ENCODE data around the gene GALNT10. TPM values are rescaled to one million over a fixed set of nuclear protein-coding genes. Genes with fewer than 3 reads are reported as not detected.

Gene GALNT10
- total RNA-seq, 1 experiment from 2014 or later, result 22.9 TPM

GRCh38 chr5:154196955-154197652 lies 6.6 kb downstream of the GALNT10 start:
- ChIA-PET POLR2A (no interaction called here), CTCF (interaction anchor here (0.6 to 4.2 kb wide), 21 partner anchors 8 to 222 kb away, joined by 3 to 84 read pairs (median 4); no protein-coding TSS in a partner anchor)
- Mint-ChIP-seq H3K4me3 (no peak overlapping the region), H3K27ac (no peak overlapping the region), H3K27me3 (ENCODE audit: low read depth) (peaks cover 5% of the 10 kb centered on the region), H3K4me1 (peaks cover 68% of the 10 kb centered on the region), H3K36me3 (0 out of 2 replicates have a peak, but pooled peaks cover 2% of the 10 kb centered on the region), H3K9me3 (no peaks in the 10 kb centered on the region)
- ATAC-seq, result peak; percentile 34
- no peak for TF ChIP-seq CREB1 (CRISPR knock-in tag; IDR thresholded peaks at IDR 0.05)
- TF ChIP-seq NFATC4 (CRISPR knock-in tag; IDR thresholded peaks at IDR 0.05), result no peak
- no peak for TF ChIP-seq GRHL2 (CRISPR knock-in tag; IDR thresholded peaks at IDR 0.05; ENCODE audit: insufficient replicate concordance, severe bottlenecking)
- TF ChIP-seq SP1 (CRISPR knock-in tag; conservative IDR thresholded peaks at IDR 0.05), result no peak
- TF ChIP-seq FOXP1 (CRISPR knock-in tag; IDR thresholded peaks at IDR 0.05; ENCODE audit: borderline replicate concordance), result no peak
- TF ChIP-seq, protein P1, sequence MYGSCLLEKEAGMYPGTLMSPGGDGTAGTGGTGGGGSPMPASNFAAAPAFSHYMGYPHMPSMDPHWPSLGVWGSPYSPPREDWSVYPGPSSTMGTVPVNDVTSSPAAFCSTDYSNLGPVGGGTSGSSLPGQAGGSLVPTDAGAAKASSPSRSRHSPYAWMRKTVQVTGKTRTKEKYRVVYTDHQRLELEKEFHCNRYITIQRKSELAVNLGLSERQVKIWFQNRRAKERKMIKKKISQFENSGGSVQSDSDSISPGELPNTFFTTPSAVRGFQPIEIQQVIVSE (CRISPR knock-in tag; IDR thresholded peaks at IDR 0.05; ENCODE audit: borderline replicate concordance), result no peak
- TF ChIP-seq ZNF423 (CRISPR knock-in tag; IDR thresholded peaks at IDR 0.05), result no peak
- TF ChIP-seq, protein P2, sequence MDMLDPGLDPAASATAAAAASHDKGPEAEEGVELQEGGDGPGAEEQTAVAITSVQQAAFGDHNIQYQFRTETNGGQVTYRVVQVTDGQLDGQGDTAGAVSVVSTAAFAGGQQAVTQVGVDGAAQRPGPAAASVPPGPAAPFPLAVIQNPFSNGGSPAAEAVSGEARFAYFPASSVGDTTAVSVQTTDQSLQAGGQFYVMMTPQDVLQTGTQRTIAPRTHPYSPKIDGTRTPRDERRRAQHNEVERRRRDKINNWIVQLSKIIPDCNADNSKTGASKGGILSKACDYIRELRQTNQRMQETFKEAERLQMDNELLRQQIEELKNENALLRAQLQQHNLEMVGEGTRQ (CRISPR knock-in tag; IDR thresholded peaks at IDR 0.05), result no peak
- no peak for TF ChIP-seq ZNF138 (CRISPR knock-in tag; conservative IDR thresholded peaks at IDR 0.05)
- DNase-seq (ENCODE audit: low spot score), result no peak

DNA sequence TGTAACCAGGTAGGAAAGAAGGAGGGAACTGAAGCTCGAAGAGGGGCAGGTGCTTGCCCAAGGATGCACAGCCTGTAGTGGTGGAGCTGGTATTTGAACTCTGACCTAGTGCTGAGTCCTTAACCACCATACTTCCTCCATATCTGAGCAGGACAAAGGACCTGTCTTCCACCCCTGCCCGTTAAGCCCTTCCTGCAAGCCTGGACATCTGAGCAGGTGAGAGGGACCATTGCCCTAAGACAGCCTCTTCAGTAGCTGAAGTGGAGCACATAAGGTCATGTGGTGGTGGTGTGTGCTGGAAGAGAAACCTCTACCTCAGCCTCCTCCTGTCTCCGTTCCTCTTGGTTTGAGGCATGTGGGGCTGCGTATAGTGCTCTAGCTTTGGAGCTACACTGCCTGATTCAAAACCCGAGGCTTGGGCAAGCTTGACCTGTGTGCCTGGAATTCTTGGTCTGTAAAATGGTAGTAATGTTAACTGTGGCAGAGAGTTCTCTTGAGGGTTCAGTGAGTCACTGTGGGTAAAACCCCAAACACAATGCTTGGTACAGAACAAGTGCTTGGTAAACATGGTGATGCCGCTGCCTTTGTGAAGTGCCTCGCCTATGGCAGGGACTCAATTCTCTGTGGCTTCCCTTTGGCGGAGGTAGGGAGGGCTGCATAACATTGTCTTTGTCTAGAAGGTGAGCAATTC lies 7.4 kb downstream of the GALNT10 start:
- ChIA-PET POLR2A (no interaction called here), CTCF (interaction anchor here (0.6 to 4.2 kb wide), 19 partner anchors 8 to 223 kb away, joined by 3 to 84 read pairs (median 5); partner anchors contain the start of gene GALNT10)
- H3K27ac Mint-ChIP-seq, result no peak overlapping the region
- H3K4me3 Mint-ChIP-seq, result no peak overlapping the region
- no peaks in the 10 kb centered on the region for H3K27me3 Mint-ChIP-seq (ENCODE audit: low read depth)
- ATAC-seq, result no peak
- 0 out of 2 replicates have a peak, but pooled peaks cover 2% of the 10 kb centered on the region for H3K36me3 Mint-ChIP-seq
- H3K9me3 Mint-ChIP-seq, result no peaks in the 10 kb centered on the region
- no peak for DNase-seq (ENCODE audit: low spot score)
- TF ChIP-seq FOXP1 (CRISPR knock-in tag; IDR thresholded peaks at IDR 0.05; ENCODE audit: borderline replicate concordance) (no peak), TEAD1 (CRISPR knock-in tag; IDR thresholded peaks at IDR 0.05) (no peak), RORB (CRISPR knock-in tag; IDR thresholded peaks at IDR 0.05) (no peak), IRF2 (CRISPR knock-in tag; IDR thresholded peaks at IDR 0.05; ENCODE audit: borderline replicate concordance, low read depth) (no peak), ATF2 (CRISPR knock-in tag; IDR thresholded peaks at IDR 0.05; ENCODE audit: borderline replicate concordance, low read depth) (no peak), ZSCAN18 (CRISPR knock-in tag; IDR thresholded peaks at IDR 0.05) (no peak), NR1H2 (CRISPR knock-in tag; IDR thresholded peaks at IDR 0.05) (no peak), MYBL2 (CRISPR knock-in tag; IDR thresholded peaks at IDR 0.05) (no peak), ELF4 (CRISPR knock-in tag; IDR thresholded peaks at IDR 0.05; ENCODE audit: low read depth) (no peak), STAT6 (CRISPR knock-in tag; conservative IDR thresholded peaks at IDR 0.05; ENCODE audit: low read depth) (no peak), HMGXB4 (CRISPR knock-in tag; IDR thresholded peaks at IDR 0.05) (no peak), NFATC4 (CRISPR knock-in tag; IDR thresholded peaks at IDR 0.05) (no peak), SMAD4 (CRISPR knock-in tag; IDR thresholded peaks at IDR 0.05) (no peak), ETV6 (CRISPR knock-in tag; IDR thresholded peaks at IDR 0.05) (no peak), GABPB1 (CRISPR knock-in tag; IDR thresholded peaks at IDR 0.05) (no peak), NFYB (CRISPR knock-in tag; conservative IDR thresholded peaks at IDR 0.05; ENCODE audit: low read depth) (no peak), GTF2I (CRISPR knock-in tag; conservative IDR thresholded peaks at IDR 0.05) (no peak)
- TF ChIP-seq, protein P3, sequence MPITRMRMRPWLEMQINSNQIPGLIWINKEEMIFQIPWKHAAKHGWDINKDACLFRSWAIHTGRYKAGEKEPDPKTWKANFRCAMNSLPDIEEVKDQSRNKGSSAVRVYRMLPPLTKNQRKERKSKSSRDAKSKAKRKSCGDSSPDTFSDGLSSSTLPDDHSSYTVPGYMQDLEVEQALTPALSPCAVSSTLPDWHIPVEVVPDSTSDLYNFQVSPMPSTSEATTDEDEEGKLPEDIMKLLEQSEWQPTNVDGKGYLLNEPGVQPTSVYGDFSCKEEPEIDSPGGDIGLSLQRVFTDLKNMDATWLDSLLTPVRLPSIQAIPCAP (CRISPR knock-in tag; IDR thresholded peaks at IDR 0.05), result no peak
- H3K4me1 Mint-ChIP-seq, result peaks cover 66% of the 10 kb centered on the region

Data from WTC11 (cell line).